ENCODE data around the gene RPL38. TPM values are rescaled to one million over a fixed set of nuclear protein-coding genes. Genes with fewer than 3 reads are reported as not detected.

RPL38 gene
- total RNA-seq, 1 donor from 2014 or later, result 600 TPM

DNA sequence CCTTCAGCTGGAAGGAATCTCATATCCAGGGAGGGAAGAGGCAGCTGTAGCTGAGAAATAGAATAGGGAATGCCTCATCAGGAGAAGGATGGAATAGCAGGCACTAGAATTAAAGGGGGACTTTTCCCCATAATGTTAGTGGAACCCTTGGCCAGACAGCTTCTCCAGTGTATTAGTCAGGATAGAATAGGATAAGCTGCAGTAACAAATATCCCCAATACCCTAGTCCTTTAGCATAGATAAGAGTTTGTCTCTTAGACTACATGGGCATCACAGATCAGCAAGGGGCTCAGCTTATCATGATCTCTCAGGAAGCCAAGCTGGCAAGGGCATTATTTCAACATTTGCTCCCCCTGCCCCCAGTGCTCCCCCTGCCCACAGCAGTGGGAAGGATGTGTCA, 44.7 kb upstream of the RPL38 start:
- Mint-ChIP-seq H3K4me1 (ENCODE audit: low read depth, unreplicated experiment) (peaks cover 29% of the 10 kb centered on the region), H3K27ac (ENCODE audit: unreplicated experiment) (no peak overlapping the region), H3K27me3 (ENCODE audit: unreplicated experiment) (peaks cover 17% of the 10 kb centered on the region), H3K4me3 (ENCODE audit: unreplicated experiment) (no peak overlapping the region), H3K36me3 (ENCODE audit: unreplicated experiment) (peaks cover 13% of the 10 kb centered on the region), H3K9me3 (ENCODE audit: unreplicated experiment) (peaks cover 26% of the 10 kb centered on the region)
- TF ChIP-seq CTCF (IDR thresholded peaks at IDR 0.05; ENCODE audit: partially characterized antibody, unreplicated experiment), result no peak
- DNase-seq, result no peak

DNA sequence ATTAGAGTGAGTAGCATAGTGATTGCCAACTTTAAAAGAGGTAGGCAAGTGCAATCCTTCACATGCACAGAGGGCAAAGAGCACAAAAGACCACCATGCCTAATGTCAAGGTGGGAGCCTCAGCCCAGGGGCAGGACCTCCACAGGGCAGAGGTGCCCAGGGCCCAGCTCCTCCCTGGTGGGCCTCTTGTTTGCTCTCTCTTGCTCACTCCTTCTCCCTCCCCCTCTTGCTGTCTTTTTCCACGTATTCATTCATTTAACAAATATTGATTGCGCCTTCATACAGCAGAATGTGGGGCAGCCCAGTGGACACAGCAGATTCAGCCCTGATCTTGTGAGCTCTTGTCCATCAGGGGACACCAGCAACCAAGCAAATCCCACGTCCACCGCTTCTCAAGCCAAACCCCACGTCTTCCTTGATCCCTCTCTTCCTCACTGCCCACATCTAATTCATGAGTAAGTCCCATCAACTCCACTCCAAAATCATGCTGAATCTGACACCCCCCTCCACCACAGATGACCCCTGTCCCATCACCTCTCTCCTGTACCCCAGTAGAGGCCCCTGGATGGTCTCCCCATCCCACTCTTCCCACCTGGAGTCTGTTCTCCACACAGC, 44.1 kb upstream of the RPL38 start:
- Mint-ChIP-seq H3K27ac (ENCODE audit: unreplicated experiment) (no peak overlapping the region), H3K27me3 (ENCODE audit: unreplicated experiment) (peaks cover 14% of the 10 kb centered on the region), H3K36me3 (ENCODE audit: unreplicated experiment) (peaks cover 13% of the 10 kb centered on the region), H3K4me3 (ENCODE audit: unreplicated experiment) (no peak overlapping the region), H3K9me3 (ENCODE audit: unreplicated experiment) (peaks cover 25% of the 10 kb centered on the region), H3K4me1 (ENCODE audit: low read depth, unreplicated experiment) (peaks cover 25% of the 10 kb centered on the region)
- DNase-seq, result no peak
- TF ChIP-seq CTCF (IDR thresholded peaks at IDR 0.05; ENCODE audit: partially characterized antibody, unreplicated experiment), result no peak

DNA sequence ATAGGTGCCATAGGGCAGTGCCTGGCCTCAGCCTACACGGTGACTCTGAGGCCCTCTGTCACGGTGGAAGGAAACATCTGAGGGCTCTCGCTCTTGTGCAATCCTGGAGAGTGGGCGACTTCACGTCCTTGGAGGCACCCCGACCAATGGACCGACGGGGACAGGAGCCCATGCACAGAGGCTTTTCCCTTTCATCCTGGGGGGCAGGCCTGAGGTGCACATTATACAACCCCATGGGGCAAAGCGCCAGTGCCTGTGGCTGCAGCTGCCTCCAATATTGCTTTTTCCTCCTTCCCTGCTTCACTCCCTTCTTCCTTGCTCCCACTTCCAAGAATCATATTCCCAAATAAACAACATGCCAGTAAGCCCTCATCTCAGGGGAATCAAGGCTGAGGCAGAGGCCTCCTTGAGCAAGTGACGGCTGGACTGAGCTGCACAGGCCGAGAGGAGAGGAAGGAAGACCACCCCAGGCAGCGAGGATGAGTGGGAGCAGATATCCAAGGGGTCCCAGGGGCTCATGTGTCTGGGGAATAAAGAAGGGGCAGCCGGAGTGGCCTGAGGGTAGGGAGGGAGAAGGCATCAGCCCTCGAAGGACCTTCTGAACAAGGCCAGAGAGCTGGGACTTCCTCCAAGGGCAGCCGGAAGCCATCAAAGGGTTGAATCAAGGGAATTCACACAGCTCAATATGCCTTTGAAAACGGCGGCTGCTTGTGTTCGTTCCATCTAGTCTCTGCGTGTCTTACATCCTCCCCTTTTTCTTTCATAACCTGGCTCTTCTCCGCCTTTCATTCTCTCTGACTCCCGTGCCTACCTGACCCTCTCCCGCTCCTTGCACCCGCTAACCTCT, 42.6 kb upstream of the RPL38 start:
- H3K27me3 Mint-ChIP-seq (ENCODE audit: unreplicated experiment), result peaks cover 8% of the 10 kb centered on the region
- peaks cover 16% of the 10 kb centered on the region for H3K4me1 Mint-ChIP-seq (ENCODE audit: low read depth, unreplicated experiment)
- H3K36me3 Mint-ChIP-seq (ENCODE audit: unreplicated experiment), result peaks cover 13% of the 10 kb centered on the region
- no peak overlapping the region for H3K27ac Mint-ChIP-seq (ENCODE audit: unreplicated experiment)
- no peak for TF ChIP-seq CTCF (IDR thresholded peaks at IDR 0.05; ENCODE audit: partially characterized antibody, unreplicated experiment)
- H3K4me3 Mint-ChIP-seq (ENCODE audit: unreplicated experiment), result no peak overlapping the region
- no peak for DNase-seq
- H3K9me3 Mint-ChIP-seq (ENCODE audit: unreplicated experiment), result peaks cover 11% of the 10 kb centered on the region

DNA sequence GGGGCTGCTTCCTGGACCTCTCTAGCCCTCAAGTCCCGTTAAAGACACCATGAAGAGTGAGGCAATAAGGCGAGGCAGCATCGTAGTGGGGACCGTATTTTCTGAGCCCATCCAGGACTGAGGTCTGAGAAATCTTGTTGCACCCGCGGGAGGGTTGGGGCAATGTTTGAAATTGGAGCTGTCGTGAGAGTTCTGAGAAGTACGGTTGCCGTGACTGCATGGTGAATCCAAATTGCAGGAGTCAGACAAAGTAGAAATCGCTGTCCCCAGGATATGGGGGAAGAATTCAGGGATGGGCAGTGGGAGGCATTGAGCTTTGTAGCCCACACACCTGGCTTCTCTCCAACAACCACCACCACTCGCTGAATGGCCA, 42.0 kb upstream of the RPL38 start:
- no peak for DNase-seq
- peaks cover 8% of the 10 kb centered on the region for H3K27me3 Mint-ChIP-seq (ENCODE audit: unreplicated experiment)
- TF ChIP-seq CTCF (IDR thresholded peaks at IDR 0.05; ENCODE audit: partially characterized antibody, unreplicated experiment), result no peak
- peaks cover 13% of the 10 kb centered on the region for H3K36me3 Mint-ChIP-seq (ENCODE audit: unreplicated experiment)
- H3K9me3 Mint-ChIP-seq (ENCODE audit: unreplicated experiment), result peaks cover 10% of the 10 kb centered on the region
- no peak overlapping the region for H3K27ac Mint-ChIP-seq (ENCODE audit: unreplicated experiment)
- H3K4me1 Mint-ChIP-seq (ENCODE audit: low read depth, unreplicated experiment), result peaks cover 13% of the 10 kb centered on the region
- no peak overlapping the region for H3K4me3 Mint-ChIP-seq (ENCODE audit: unreplicated experiment)

GRCh38 chr17:74163271-74163821, 40.1 kb upstream of the RPL38 start:
- DNase-seq, result no peak
- peaks cover 4% of the 10 kb centered on the region for H3K9me3 Mint-ChIP-seq (ENCODE audit: unreplicated experiment)

More at GRCh38 chr17:74163271-74163821, 40.1 kb upstream of the RPL38 start:
- H3K27ac Mint-ChIP-seq (ENCODE audit: unreplicated experiment), result no peak overlapping the region
- H3K4me1 Mint-ChIP-seq (ENCODE audit: low read depth, unreplicated experiment), result peaks cover 13% of the 10 kb centered on the region
- no peak for TF ChIP-seq CTCF (IDR thresholded peaks at IDR 0.05; ENCODE audit: partially characterized antibody, unreplicated experiment)
- H3K4me3 Mint-ChIP-seq (ENCODE audit: unreplicated experiment), result no peak overlapping the region
- peaks cover 4% of the 10 kb centered on the region for H3K27me3 Mint-ChIP-seq (ENCODE audit: unreplicated experiment)
- H3K36me3 Mint-ChIP-seq (ENCODE audit: unreplicated experiment), result peaks cover 3% of the 10 kb centered on the region
